ENCODE results near the gene REPIN1. TPM values are rescaled to one million over a fixed set of nuclear protein-coding genes. Genes with fewer than 3 reads are reported as not detected.

The REPIN1 gene
- total RNA-seq, 1 experiment from 2014 or later: 124 TPM

DNA sequence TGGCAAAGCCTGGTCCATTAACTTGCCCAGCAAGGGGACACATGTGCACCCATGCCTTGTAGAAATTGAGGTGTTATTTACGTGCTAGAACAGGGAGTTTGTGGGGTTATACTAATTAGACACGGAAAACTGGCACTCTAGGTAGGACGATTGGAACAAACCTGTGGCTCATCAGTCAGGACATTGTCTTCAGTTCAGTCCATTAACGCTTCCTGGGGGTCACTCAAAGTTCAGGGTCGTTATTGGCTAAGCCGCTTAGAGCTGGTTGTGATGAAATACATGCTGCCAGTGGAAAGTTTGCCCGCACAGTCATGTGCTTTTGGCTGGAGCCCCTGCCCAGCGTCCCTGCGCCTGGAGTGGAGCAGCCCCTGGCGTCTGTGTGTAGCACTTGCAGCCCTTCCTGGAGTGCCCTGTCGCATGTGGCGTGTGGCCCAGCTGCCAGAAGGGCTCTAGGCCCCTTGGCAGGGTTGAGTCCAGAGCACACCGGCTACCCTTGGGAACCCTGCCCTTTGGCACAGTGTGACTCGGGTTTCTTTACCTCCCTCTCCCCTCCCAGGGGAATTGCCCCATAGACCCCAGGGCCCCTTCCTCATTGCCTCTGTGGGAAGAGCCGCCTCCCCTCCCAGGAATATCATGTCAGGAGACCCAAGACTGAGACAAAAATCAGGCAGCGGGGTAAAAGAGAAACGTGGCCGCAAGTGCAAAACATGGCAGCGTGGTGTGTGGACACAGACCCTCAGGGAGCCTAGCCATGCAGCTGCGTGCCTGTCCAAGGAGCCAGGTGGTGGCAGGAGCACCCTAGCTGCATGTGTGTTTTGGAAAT, 20.3 kb downstream of the REPIN1 start:
- H3K4me3 ChIP-seq (ENCODE audit: low read length): no peak overlapping the region
- no TSS peak for BruUV-seq (replicated peaks)
- no peaks in the 10 kb centered on the region for H3K9me3 ChIP-seq (ENCODE audit: low read length)
- no peaks in the 10 kb centered on the region for H4K20me1 ChIP-seq (ENCODE audit: low read length)
- intact Hi-C loops (cut with micrococcal nuclease): no loop called here
- peaks cover 9% of the 10 kb centered on the region for H3K4me1 ChIP-seq (ENCODE audit: insufficient read depth, low read length)
- ATAC-seq (no peak), DNase-seq (no peak)
- no peak for TF ChIP-seq EZH2 (IDR thresholded peaks at IDR 0.05; ENCODE audit: low read length, unreplicated experiment)
- no peak for TF ChIP-seq EZH2phosphoT487 (IDR thresholded peaks at IDR 0.05; ENCODE audit: borderline replicate concordance, low read length)
- TF ChIP-seq, protein P1, sequence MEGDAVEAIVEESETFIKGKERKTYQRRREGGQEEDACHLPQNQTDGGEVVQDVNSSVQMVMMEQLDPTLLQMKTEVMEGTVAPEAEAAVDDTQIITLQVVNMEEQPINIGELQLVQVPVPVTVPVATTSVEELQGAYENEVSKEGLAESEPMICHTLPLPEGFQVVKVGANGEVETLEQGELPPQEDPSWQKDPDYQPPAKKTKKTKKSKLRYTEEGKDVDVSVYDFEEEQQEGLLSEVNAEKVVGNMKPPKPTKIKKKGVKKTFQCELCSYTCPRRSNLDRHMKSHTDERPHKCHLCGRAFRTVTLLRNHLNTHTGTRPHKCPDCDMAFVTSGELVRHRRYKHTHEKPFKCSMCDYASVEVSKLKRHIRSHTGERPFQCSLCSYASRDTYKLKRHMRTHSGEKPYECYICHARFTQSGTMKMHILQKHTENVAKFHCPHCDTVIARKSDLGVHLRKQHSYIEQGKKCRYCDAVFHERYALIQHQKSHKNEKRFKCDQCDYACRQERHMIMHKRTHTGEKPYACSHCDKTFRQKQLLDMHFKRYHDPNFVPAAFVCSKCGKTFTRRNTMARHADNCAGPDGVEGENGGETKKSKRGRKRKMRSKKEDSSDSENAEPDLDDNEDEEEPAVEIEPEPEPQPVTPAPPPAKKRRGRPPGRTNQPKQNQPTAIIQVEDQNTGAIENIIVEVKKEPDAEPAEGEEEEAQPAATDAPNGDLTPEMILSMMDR (conservative IDR thresholded peaks at IDR 0.05; ENCODE audit: low read depth, low read length): no peak
- ChIA-PET CTCF (interaction anchor here (0.6 kb wide), 1 partner anchor 11 kb away, joined by 3 read pairs; no protein-coding TSS in a partner anchor), POLR2A (ENCODE audit: unreplicated experiment) (no interaction called here)
- no peaks in the 10 kb centered on the region for H3K9me2 ChIP-seq (replicated peaks; ENCODE audit: low read length)
- peaks cover 4% of the 10 kb centered on the region for H3F3A ChIP-seq (ENCODE audit: low read length, unreplicated experiment)
- no peaks in the 10 kb centered on the region for H3K36me3 ChIP-seq (ENCODE audit: low read depth, low read length)
- no peak overlapping the region for H3K27ac ChIP-seq (ENCODE audit: low read length)
- H3K27me3 ChIP-seq (ENCODE audit: low read length): no peaks in the 10 kb centered on the region
- no peak overlapping the region for H3K9ac ChIP-seq (ENCODE audit: low read length)
- no peaks in the 10 kb centered on the region for H3K79me2 ChIP-seq (ENCODE audit: low read length)
- H2AFZ ChIP-seq (ENCODE audit: low read length): no peak overlapping the region
- no peak overlapping the region for H3K4me2 ChIP-seq (ENCODE audit: low read length)

DNA sequence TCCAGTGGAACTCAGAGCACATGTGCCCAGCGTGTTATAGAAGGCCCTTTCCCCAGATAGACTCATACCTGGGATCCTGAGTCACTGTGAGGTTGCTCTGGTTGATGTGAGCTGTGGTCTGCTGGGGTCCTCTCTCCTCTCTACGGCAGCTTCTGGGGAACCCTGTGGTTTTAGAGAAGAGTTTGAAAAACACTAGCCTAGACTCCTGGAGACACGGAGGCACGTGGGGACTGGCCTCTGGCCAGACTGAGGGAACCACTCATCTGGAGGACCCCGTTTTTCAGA, 20.9 kb downstream of the REPIN1 start:
- Histone ChIP-seq H3K4me1 (ENCODE audit: insufficient read depth, low read length) (peaks cover 9% of the 10 kb centered on the region), H4K20me1 (ENCODE audit: low read length) (no peaks in the 10 kb centered on the region), H3K36me3 (ENCODE audit: low read depth, low read length) (no peaks in the 10 kb centered on the region), H3K79me2 (ENCODE audit: low read length) (no peaks in the 10 kb centered on the region), H3K9me3 (ENCODE audit: low read length) (no peaks in the 10 kb centered on the region), H3F3A (ENCODE audit: low read length, unreplicated experiment) (peaks cover 4% of the 10 kb centered on the region), H3K4me3 (ENCODE audit: low read length) (no peak overlapping the region), H3K9ac (ENCODE audit: low read length) (no peak overlapping the region), H3K27ac (ENCODE audit: low read length) (no peak overlapping the region), H3K4me2 (ENCODE audit: low read length) (no peak overlapping the region), H3K27me3 (ENCODE audit: low read length) (no peaks in the 10 kb centered on the region), H2AFZ (ENCODE audit: low read length) (no peak overlapping the region), H3K9me2 (replicated peaks; ENCODE audit: low read length) (no peaks in the 10 kb centered on the region)
- TF ChIP-seq EZH2 (IDR thresholded peaks at IDR 0.05; ENCODE audit: low read length, unreplicated experiment): no peak
- TF ChIP-seq, protein P1 (conservative IDR thresholded peaks at IDR 0.05; ENCODE audit: low read depth, low read length): no peak
- ChIA-PET POLR2A (ENCODE audit: unreplicated experiment) (no interaction called here), CTCF (interaction anchor here (0.6 kb wide), 1 partner anchor 10 kb away, joined by 3 read pairs; no protein-coding TSS in a partner anchor)
- no peak for DNase-seq
- intact Hi-C loops (cut with micrococcal nuclease): no loop called here
- no TSS peak for BruUV-seq (replicated peaks)
- ATAC-seq: peak; percentile 12; the same call in 1 of the 2 replicates

DNA sequence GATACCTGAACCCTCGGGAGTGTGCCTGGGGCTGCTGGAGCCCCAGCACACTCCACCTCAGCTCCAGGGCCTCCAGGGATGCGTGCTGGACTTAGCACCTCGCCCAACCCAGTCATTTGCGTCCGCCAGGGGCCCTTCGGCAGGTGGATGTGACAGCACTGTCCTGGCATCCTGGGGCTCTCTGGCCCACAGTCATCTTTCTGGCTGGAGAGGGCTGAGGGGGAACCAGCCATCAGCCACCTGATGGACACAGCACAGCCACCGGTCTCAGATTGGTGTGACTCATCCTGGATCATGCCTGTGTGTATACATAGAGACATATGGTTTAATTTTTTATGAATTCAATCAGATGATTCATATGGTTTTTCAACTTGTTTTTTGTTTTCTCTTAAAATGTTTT, 21.6 kb downstream of the REPIN1 start:
- no peak overlapping the region for H2AFZ ChIP-seq (ENCODE audit: low read length)
- H3F3A ChIP-seq (ENCODE audit: low read length, unreplicated experiment): peaks cover 4% of the 10 kb centered on the region
- peak; percentile 99 for ATAC-seq
- no peak overlapping the region for H3K4me3 ChIP-seq (ENCODE audit: low read length)
- no TSS peak for BruUV-seq (replicated peaks)
- no peaks in the 10 kb centered on the region for H3K27me3 ChIP-seq (ENCODE audit: low read length)
- no peak overlapping the region for H3K4me2 ChIP-seq (ENCODE audit: low read length)
- H3K9ac ChIP-seq (ENCODE audit: low read length): no peak overlapping the region
- no peaks in the 10 kb centered on the region for H3K36me3 ChIP-seq (ENCODE audit: low read depth, low read length)
- H3K4me1 ChIP-seq (ENCODE audit: insufficient read depth, low read length): peaks cover 9% of the 10 kb centered on the region
- ChIA-PET CTCF (no interaction called here), POLR2A (ENCODE audit: unreplicated experiment) (no interaction called here)
- H3K27ac ChIP-seq (ENCODE audit: low read length): no peak overlapping the region
- peak; percentile 71 for DNase-seq
- H3K9me2 ChIP-seq (replicated peaks; ENCODE audit: low read length): no peaks in the 10 kb centered on the region
- TF ChIP-seq, protein P1 (conservative IDR thresholded peaks at IDR 0.05; ENCODE audit: low read depth, low read length): no peak
- no peak for TF ChIP-seq EZH2phosphoT487 (IDR thresholded peaks at IDR 0.05; ENCODE audit: borderline replicate concordance, low read length)
- TF ChIP-seq EZH2 (IDR thresholded peaks at IDR 0.05; ENCODE audit: low read length, unreplicated experiment): no peak
- no peaks in the 10 kb centered on the region for H3K79me2 ChIP-seq (ENCODE audit: low read length)
- intact Hi-C loops (cut with micrococcal nuclease): loop anchor here (1.0 to 2.0 kb wide), 2 partner anchors 11 to 15 kb away; partner anchors contain the start of gene ZNF775
- H4K20me1 ChIP-seq (ENCODE audit: low read length): no peaks in the 10 kb centered on the region
- H3K9me3 ChIP-seq (ENCODE audit: low read length): no peaks in the 10 kb centered on the region
